Measurements from ENCODE around the gene SORCS3. TPM values are rescaled to one million over a fixed set of nuclear protein-coding genes. Genes with fewer than 3 reads are reported as not detected.

The SORCS3 gene
- total RNA-seq, 1 donor from 2014 or later = not detected

DNA sequence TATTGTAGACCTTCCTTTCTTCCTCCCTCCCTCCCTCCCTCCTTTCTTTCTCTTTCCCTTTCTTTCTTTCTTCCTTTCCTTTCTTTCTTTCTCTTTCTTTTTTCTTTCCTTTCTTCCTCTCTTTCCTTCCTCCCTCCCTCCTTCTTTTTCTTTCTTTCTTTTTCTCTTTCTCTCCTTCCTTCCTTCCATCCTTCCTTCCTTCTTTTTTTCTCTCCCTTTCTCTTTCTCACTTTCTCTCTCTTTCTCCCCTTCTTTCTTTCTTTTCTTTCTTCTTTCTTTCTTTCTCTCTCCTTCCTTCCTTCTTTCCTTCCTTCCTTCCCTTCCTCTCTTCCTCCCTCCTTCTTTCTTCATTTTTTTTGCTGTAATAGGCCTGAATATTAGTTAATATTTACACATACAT, 638.0 kb downstream of the SORCS3 start:
- DNase-seq = no peak
- no peak overlapping the region for H3K27ac ChIP-seq
- TF ChIP-seq, protein P1, sequence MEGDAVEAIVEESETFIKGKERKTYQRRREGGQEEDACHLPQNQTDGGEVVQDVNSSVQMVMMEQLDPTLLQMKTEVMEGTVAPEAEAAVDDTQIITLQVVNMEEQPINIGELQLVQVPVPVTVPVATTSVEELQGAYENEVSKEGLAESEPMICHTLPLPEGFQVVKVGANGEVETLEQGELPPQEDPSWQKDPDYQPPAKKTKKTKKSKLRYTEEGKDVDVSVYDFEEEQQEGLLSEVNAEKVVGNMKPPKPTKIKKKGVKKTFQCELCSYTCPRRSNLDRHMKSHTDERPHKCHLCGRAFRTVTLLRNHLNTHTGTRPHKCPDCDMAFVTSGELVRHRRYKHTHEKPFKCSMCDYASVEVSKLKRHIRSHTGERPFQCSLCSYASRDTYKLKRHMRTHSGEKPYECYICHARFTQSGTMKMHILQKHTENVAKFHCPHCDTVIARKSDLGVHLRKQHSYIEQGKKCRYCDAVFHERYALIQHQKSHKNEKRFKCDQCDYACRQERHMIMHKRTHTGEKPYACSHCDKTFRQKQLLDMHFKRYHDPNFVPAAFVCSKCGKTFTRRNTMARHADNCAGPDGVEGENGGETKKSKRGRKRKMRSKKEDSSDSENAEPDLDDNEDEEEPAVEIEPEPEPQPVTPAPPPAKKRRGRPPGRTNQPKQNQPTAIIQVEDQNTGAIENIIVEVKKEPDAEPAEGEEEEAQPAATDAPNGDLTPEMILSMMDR (IDR thresholded peaks at IDR 0.05) = no peak
- H3K9me3 ChIP-seq = no peaks in the 10 kb centered on the region
- H3K27me3 ChIP-seq = no peaks in the 10 kb centered on the region
- no peaks in the 10 kb centered on the region for H3K36me3 ChIP-seq
- no peak overlapping the region for H3K4me3 ChIP-seq
- no peak for ATAC-seq
- no peaks in the 10 kb centered on the region for H3K4me1 ChIP-seq
- intact Hi-C loops (cut with DNase I) = no loop called here

DNA sequence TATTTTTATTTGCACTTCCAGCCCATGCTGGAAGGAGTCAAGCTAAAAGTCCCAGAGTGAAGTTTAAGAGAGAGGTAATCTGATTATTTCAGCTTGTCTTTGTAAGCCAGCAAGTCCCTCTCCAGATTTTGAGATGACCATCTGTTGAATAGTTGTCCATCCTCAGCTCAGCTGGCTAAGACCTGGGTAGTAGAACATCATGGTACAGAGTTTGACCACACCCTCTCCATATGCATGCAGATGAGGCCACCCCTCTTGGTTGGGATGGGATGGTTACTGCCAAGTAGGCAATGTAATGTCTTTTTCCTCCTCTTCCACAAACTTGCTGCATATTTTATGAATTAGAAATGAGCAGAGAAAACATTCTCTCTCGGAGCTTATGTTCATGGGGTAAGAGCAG, 639.8 kb downstream of the SORCS3 start:
- Histone ChIP-seq H3K36me3 (no peaks in the 10 kb centered on the region), H3K27me3 (no peaks in the 10 kb centered on the region), H3K27ac (no peak overlapping the region), H3K4me3 (no peak overlapping the region), H3K4me1 (no peaks in the 10 kb centered on the region), H3K9me3 (no peaks in the 10 kb centered on the region)
- intact Hi-C loops (cut with DNase I) = no loop called here
- DNase-seq (no peak), ATAC-seq (no peak)
- TF ChIP-seq, protein P1 (IDR thresholded peaks at IDR 0.05) = no peak

DNA sequence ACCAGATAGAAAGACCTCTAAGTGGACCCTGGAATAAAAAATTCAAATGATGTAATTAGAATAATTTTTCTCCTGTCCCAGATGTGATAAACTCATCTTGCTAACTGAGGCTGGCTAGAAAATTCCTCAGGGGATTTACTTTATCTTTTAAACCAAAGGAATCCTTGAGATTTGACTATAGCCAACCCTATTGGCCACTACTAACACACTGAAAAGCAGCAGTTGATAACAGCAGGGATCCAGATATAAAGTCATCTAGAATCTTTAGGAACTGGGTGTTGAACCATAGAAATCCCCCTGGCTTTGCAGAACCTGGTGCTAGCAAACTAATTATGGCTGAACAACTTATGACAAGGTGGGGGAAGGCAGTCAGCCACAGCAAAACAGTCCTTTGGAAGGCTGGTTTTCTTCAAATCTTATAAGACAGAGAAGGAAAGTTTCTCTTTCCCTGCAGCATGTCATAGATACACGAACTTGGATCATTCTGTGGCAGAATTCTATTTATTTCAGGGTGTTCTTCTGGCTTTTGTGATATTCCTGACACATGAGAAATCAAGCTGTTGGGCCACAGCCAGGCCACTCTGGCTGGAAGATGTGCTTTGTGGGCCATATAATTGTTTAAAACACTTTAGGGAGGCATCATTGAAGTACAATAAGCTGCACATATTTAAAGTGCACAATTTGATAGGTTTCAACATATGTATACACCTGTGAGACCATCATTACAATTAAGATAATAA, 643.6 kb downstream of the SORCS3 start:
- TF ChIP-seq, protein P1 (IDR thresholded peaks at IDR 0.05) = no peak
- H3K27me3 ChIP-seq = no peaks in the 10 kb centered on the region
- ATAC-seq = no peak
- H3K36me3 ChIP-seq = no peaks in the 10 kb centered on the region
- H3K9me3 ChIP-seq = no peaks in the 10 kb centered on the region
- intact Hi-C loops (cut with DNase I) = no loop called here
- no peak for DNase-seq
- H3K27ac ChIP-seq = no peak overlapping the region
- no peaks in the 10 kb centered on the region for H3K4me1 ChIP-seq
- H3K4me3 ChIP-seq = no peak overlapping the region

DNA sequence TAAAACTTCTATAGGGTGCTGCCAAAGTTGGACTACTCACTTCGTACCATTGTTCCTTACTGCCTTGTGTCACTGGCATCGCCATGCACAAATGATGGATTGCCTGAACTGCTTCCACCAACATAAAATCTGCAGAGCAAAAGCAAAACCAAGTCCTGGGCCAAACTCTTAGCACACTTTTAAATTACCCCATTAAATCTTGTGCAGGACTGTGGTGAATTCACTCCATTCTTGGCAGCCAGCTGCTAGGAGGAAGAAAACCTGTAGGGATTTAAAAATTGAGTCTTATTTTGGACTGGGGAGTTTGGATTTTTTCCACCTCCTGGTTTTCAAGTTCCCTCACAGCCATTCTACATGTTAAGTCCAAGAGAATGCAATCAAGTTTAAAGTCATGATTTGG, 646.9 kb downstream of the SORCS3 start:
- Histone ChIP-seq H3K27ac (no peak overlapping the region), H3K27me3 (no peaks in the 10 kb centered on the region), H3K36me3 (no peaks in the 10 kb centered on the region), H3K9me3 (no peaks in the 10 kb centered on the region), H3K4me1 (no peaks in the 10 kb centered on the region), H3K4me3 (no peak overlapping the region)
- ATAC-seq (no peak), DNase-seq (no peak)
- TF ChIP-seq, protein P1 (IDR thresholded peaks at IDR 0.05) = no peak
- intact Hi-C loops (cut with DNase I) = no loop called here

DNA sequence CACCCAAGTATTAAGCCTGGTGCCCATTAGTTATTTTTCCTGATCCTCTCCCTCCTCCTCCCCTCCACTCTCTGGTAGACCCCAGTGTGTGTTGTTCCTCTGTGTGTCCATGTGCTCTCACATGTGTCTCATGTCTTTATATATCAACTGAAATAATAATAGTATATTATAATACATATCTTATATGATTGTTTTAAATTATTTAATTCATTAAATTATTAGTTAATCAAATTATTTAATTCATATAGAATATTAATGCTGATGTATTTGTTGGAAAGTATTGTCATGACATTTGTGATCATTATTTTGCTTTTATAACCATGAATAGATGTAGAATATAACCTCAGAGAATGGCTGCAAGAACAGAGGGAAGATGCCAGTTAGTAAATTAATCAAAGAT, 647.5 kb downstream of the SORCS3 start:
- Histone ChIP-seq H3K36me3 (no peaks in the 10 kb centered on the region), H3K27ac (no peak overlapping the region), H3K9me3 (no peaks in the 10 kb centered on the region), H3K27me3 (no peaks in the 10 kb centered on the region), H3K4me1 (no peaks in the 10 kb centered on the region), H3K4me3 (no peak overlapping the region)
- TF ChIP-seq, protein P1 (IDR thresholded peaks at IDR 0.05) = no peak
- intact Hi-C loops (cut with DNase I) = no loop called here
- DNase-seq (no peak), ATAC-seq (no peak)

DNA sequence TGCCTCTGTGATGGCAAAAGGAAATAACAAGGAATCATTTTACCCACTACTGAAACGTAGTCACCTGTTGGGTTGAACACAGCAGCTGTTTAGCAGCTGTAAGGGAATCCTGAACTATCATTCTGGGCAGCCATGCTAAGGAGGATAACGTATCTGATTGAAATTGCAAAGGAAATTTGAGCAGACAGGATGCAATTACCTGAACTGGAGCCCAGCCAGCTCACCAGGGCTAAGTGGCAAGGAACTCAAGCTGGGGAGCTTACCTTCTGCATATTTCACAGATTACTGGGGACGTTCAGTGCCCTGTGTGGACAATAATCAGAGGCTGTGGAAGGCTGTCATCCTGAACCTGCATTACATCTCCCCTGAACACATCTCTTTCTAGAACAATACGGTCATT, 650.5 kb downstream of the SORCS3 start:
- intact Hi-C loops (cut with DNase I) = no loop called here
- no peak overlapping the region for H3K4me3 ChIP-seq
- TF ChIP-seq, protein P1 (IDR thresholded peaks at IDR 0.05) = no peak
- no peaks in the 10 kb centered on the region for H3K27me3 ChIP-seq
- H3K36me3 ChIP-seq = no peaks in the 10 kb centered on the region
- ATAC-seq = no peak
- no peak for DNase-seq
- H3K27ac ChIP-seq = no peak overlapping the region
- peaks cover 3% of the 10 kb centered on the region for H3K9me3 ChIP-seq
- H3K4me1 ChIP-seq = no peaks in the 10 kb centered on the region
